Vagina (tissue), 2 donors: ENCODE results near the gene ABCA10. TPM values are rescaled to one million over a fixed set of nuclear protein-coding genes. Genes with fewer than 3 reads are reported as not detected.
A peak's percentile ranks its signal among the peaks of the same experiment; 100 is the strongest.

Experiments used
- DNase-seq, 2 donors: peaks; one replicate each; pipeline ENCODE4 v3.0.0-alpha.2; 2017; ENCODE audit errors: extremely low spot score in 2 of 2
- H3K27ac ChIP-seq: fragments of 200-600 bp; sonication (generic); one replicate; pipeline ENCODE4 v1.5.1; 2019
- H3K27me3 ChIP-seq: fragments of 200-600 bp; sonication (generic); one replicate; pipeline ENCODE4 v1.5.1; 2019
- H3K36me3 ChIP-seq, 2 donors: fragments of 200-600 bp; sonication (generic); one replicate each; pipeline ENCODE4 v1.5.1; 2017 to 2019
- H3K4me1 ChIP-seq: fragments of 200-600 bp; sonication (generic); one replicate; pipeline ENCODE4 v1.5.1; 2019
- H3K4me3 ChIP-seq, 2 donors: fragments of 200-600 bp; sonication (generic); 1 replicate in 1 of 2; 2 replicates in 1 of 2; pipeline ENCODE4 v1.5.1; 2016 to 2019
- H3K9me3 ChIP-seq: fragments of 200-600 bp; sonication (generic); one replicate; pipeline ENCODE4 v1.5.1; 2019
- POLR2A ChIP-seq, 2 donors: fragments of 450-650 bp; IDR thresholded peaks; one replicate each; pipeline ENCODE4 v1.6.1; 2017; ENCODE audit warnings: antibody characterized with exemption in 2 of 2, mild to moderate bottlenecking in 2 of 2, moderate library complexity in 2 of 2
- POLR2AphosphoS5 ChIP-seq, 2 donors: sonication (generic); formaldehyde crosslinking; IDR thresholded peaks; one replicate each; pipeline ENCODE4 v1.9.0; 2017; ENCODE audit warnings: antibody characterized with exemption in 2 of 2, mild to moderate bottlenecking in 2 of 2, low read depth in 1 of 2; ENCODE audit not compliant: insufficient read depth in 1 of 2
- intact Hi-C: fragments of 100-400 bp; cut with DNase I; formaldehyde crosslinking; loops from one replicate; pipeline ENCODE4 v1.15.1; 2023
- total RNA-seq: library from RNA; depleted of rRNA; stranded (reverse); fragments of >200 nt; gene quantifications from one replicate; pipeline ENCODE4 v1.2.3, GENCODE V29; 2016
- TF ChIP-seq, protein P1 (sequence below), 3 experiments: fragments of 450-650 bp in 2 of 3; fragments of 200-600 bp in 1 of 3; sonication (generic) in 1 of 3; IDR thresholded peaks; one replicate each; pipeline ENCODE4 v1.5.1; 2017 to 2019; ENCODE audit warnings: antibody characterized with exemption in 3 of 3, mild to moderate bottlenecking in 2 of 3, moderate library complexity in 2 of 3

Gene ABCA10
- total RNA-seq, 1 donor from 2014 or later: 32.2 TPM

DNA sequence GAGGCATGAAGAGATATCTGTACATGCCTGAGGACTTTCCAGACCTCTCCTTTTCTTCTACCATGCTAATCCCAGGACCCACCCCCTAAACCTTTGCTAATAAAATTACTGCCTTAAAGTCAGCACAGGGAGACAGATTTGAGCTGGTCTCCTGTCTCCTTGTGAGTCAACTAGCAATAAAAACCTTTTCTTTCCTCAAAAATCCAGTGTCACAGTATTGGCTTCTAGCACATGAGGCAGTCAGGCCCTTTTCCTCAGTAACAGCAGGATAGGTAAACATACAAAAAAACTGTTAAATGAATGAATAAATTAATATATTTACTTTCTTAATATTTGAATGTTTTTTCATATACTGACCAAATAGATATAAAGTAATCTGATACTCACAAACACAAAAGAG lies 41.3 kb downstream of the ABCA10 start:
- Histone ChIP-seq H3K4me3 (no peak overlapping the region), H3K27me3 (no peaks in the 10 kb centered on the region), H3K9me3 (no peaks in the 10 kb centered on the region), H3K27ac (no peak overlapping the region), H3K4me1 (no peaks in the 10 kb centered on the region), H3K36me3 (no peaks in the 10 kb centered on the region)
- TF ChIP-seq POLR2AphosphoS5 (IDR thresholded peaks at IDR 0.05; ENCODE audit: insufficient read depth in 1 of 2, low read depth in 1 of 2): no peak
- TF ChIP-seq, protein P1, sequence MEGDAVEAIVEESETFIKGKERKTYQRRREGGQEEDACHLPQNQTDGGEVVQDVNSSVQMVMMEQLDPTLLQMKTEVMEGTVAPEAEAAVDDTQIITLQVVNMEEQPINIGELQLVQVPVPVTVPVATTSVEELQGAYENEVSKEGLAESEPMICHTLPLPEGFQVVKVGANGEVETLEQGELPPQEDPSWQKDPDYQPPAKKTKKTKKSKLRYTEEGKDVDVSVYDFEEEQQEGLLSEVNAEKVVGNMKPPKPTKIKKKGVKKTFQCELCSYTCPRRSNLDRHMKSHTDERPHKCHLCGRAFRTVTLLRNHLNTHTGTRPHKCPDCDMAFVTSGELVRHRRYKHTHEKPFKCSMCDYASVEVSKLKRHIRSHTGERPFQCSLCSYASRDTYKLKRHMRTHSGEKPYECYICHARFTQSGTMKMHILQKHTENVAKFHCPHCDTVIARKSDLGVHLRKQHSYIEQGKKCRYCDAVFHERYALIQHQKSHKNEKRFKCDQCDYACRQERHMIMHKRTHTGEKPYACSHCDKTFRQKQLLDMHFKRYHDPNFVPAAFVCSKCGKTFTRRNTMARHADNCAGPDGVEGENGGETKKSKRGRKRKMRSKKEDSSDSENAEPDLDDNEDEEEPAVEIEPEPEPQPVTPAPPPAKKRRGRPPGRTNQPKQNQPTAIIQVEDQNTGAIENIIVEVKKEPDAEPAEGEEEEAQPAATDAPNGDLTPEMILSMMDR (IDR thresholded peaks at IDR 0.05): no peak
- no peak for TF ChIP-seq POLR2A (IDR thresholded peaks at IDR 0.05)
- DNase-seq: no peak
- intact Hi-C loops: no loop called here

DNA sequence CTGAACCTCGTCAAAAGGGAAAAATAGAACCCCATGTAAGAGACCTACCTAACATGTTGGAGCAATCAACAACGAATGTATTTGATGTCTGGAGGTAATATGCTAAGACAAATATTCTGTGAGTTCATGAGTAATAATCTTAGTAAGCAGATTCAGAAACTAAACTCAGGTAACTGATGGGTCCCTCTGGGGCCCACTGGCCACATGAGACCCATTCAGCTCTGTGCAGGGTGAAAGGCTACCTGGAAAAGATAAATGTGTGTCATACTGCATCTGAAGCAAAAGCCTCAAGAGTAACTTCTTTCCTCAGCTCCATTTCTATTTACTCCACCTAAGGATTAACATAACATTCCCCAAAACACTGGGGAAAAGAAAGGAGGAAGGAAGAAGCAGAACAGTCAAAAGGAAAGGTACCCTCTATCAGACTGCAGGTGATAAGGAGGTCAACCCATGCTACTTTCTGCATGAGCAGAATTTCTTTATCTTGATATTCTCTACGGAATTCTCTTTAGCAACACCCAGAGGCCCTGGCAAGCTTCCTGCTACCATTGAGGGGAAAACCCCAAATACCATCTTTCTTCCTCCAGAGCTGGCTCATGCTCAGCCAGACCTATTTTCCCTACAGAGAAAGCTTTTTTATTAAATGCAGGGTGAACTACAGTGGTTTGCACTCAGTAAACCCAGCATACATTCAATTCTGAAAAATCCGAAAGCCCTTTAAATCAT lies 49.2 kb downstream of the ABCA10 start:
- Histone ChIP-seq H3K4me1 (no peaks in the 10 kb centered on the region), H3K9me3 (no peaks in the 10 kb centered on the region), H3K4me3 (no peak overlapping the region), H3K27ac (no peak overlapping the region), H3K27me3 (no peaks in the 10 kb centered on the region), H3K36me3 (no peaks in the 10 kb centered on the region)
- DNase-seq: no peak
- intact Hi-C loops: no loop called here
- no peak for TF ChIP-seq POLR2AphosphoS5 (IDR thresholded peaks at IDR 0.05; ENCODE audit: insufficient read depth in 1 of 2, low read depth in 1 of 2)
- no peak for TF ChIP-seq POLR2A (IDR thresholded peaks at IDR 0.05)
- TF ChIP-seq, protein P1 (IDR thresholded peaks at IDR 0.05): no peak

GRCh38 chr17:69176457-69176795 lies 52.2 kb downstream of the ABCA10 start:
- TF ChIP-seq, protein P1 (IDR thresholded peaks at IDR 0.05): no peak
- no peak for TF ChIP-seq POLR2AphosphoS5 (IDR thresholded peaks at IDR 0.05; ENCODE audit: insufficient read depth in 1 of 2, low read depth in 1 of 2)
- Histone ChIP-seq H3K36me3 (no peaks in the 10 kb centered on the region), H3K27ac (no peak overlapping the region), H3K4me1 (no peaks in the 10 kb centered on the region), H3K4me3 (no peak overlapping the region), H3K27me3 (no peaks in the 10 kb centered on the region), H3K9me3 (no peaks in the 10 kb centered on the region)
- intact Hi-C loops: no loop called here
- DNase-seq: no peak

GRCh38 chr17:69175625-69176456 lies 52.8 kb downstream of the ABCA10 start:
- no peaks in the 10 kb centered on the region for H3K27me3 ChIP-seq
- H3K9me3 ChIP-seq: no peaks in the 10 kb centered on the region
- intact Hi-C loops: no loop called here
- H3K27ac ChIP-seq: no peak overlapping the region
- no peak overlapping the region for H3K4me3 ChIP-seq
- no peaks in the 10 kb centered on the region for H3K36me3 ChIP-seq
- TF ChIP-seq POLR2A (IDR thresholded peaks at IDR 0.05) (no peak), POLR2AphosphoS5 (IDR thresholded peaks at IDR 0.05; ENCODE audit: insufficient read depth in 1 of 2, low read depth in 1 of 2) (peak in 1 of 2 donors; percentile 45)
- no peaks in the 10 kb centered on the region for H3K4me1 ChIP-seq
- no peak for DNase-seq

DNA sequence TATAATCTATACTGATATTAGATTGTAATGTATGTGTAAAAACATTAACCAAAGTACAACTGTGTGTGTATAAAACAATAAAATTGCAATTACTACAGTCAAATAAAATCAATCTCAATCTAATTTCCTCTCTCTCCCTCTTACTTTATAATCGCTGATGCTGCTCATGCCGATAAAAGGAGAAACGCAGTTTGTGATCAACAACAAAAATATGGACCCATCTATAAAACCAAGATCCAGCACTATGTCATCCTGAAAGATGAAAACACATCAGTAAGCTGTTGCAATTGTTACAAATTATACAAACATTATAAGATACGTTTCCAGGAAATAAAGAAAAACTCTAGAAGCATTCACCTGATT lies 53.4 kb downstream of the ABCA10 start:
- TF ChIP-seq POLR2A (IDR thresholded peaks at IDR 0.05): no peak
- H3K36me3 ChIP-seq: no peaks in the 10 kb centered on the region
- H3K27ac ChIP-seq: no peak overlapping the region
- no peak for DNase-seq
- intact Hi-C loops: no loop called here
- no peak overlapping the region for H3K4me3 ChIP-seq
- no peaks in the 10 kb centered on the region for H3K27me3 ChIP-seq
- H3K4me1 ChIP-seq: no peaks in the 10 kb centered on the region
- no peaks in the 10 kb centered on the region for H3K9me3 ChIP-seq

DNA sequence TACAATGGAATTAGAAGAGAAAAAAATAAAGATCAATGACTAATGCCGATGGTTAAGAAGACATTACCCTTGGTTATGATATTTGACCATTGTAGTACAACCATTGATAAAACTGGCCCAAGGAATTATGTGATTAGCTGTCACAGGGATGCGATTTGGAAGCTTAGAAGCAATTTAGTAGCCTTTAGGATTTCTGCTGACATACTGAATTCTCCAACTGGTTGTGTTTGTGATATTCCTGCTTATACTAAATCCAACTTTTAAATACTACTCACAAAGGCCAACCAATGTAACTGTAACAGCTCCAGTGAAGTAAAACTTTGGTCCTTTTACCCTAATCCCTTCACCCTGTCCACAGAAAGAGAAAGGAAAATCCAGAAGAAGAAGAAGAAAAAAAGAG lies 55.5 kb downstream of the ABCA10 start:
- intact Hi-C loops: no loop called here
- no peaks in the 10 kb centered on the region for H3K36me3 ChIP-seq

More for the DNA sequence above, 55.5 kb downstream of the ABCA10 start:
- no peak overlapping the region for H3K4me3 ChIP-seq
- no peak overlapping the region for H3K27ac ChIP-seq
- H3K4me1 ChIP-seq: no peaks in the 10 kb centered on the region
- no peaks in the 10 kb centered on the region for H3K9me3 ChIP-seq
- TF ChIP-seq POLR2AphosphoS5 (IDR thresholded peaks at IDR 0.05; ENCODE audit: insufficient read depth in 1 of 2, low read depth in 1 of 2): no peak
- TF ChIP-seq, protein P1 (IDR thresholded peaks at IDR 0.05): no peak
- no peak for TF ChIP-seq POLR2A (IDR thresholded peaks at IDR 0.05)
- DNase-seq: no peak
- no peaks in the 10 kb centered on the region for H3K27me3 ChIP-seq
